Renal pelvis (tissue), 4 donors: ENCODE data around the gene MAP3K7. TPM values are rescaled to one million over a fixed set of nuclear protein-coding genes. Genes with fewer than 3 reads are reported as not detected.
A peak's percentile ranks its signal among the peaks of the same experiment; 100 is the strongest.

ENCODE experiments used
- DNase-seq: peaks from one replicate; pipeline ENCODE4 v3.0.0-alpha.2; 2013
- polyA plus RNA-seq, 3 donors: library from polyadenylated mRNA; unstranded; fragments of 120-200 nt; gene quantifications; one replicate each; pipeline ENCODE4 v1.2.1, GENCODE V29; 2013; ENCODE audit not compliant: insufficient read length in 3 of 3

The MAP3K7 gene
- polyA plus RNA-seq, 3 donors: 44.1 to 50.2 (median 48.8) TPM

GRCh38 chr6:90534337-90535025 lies 52.4 kb downstream of the MAP3K7 start:
- DNase-seq: no peak

GRCh38 chr6:90533615-90534336 lies 53.1 kb downstream of the MAP3K7 start:
- no peak for DNase-seq

GRCh38 chr6:90530882-90531281 lies 56.0 kb downstream of the MAP3K7 start:
- no peak for DNase-seq

- DNase-seq: no peak
Observed at GRCh38 chr6:90525421-90525820, 61.5 kb downstream of the MAP3K7 start.

GRCh38 chr6:90523779-90524310 lies 63.0 kb downstream of the MAP3K7 start:
- peak; percentile 8 for DNase-seq

- no peak for DNase-seq
Observed at GRCh38 chr6:90521955-90522354, 64.9 kb downstream of the MAP3K7 start.

- no peak for DNase-seq
Observed at GRCh38 chr6:90516074-90516660, 70.7 kb downstream of the MAP3K7 start.

GRCh38 chr6:90514496-90514895 lies 72.4 kb downstream of the MAP3K7 start:
- no peak for DNase-seq

- DNase-seq: no peak
Observed at GRCh38 chr6:90508753-90509152, 78.1 kb downstream of the MAP3K7 start.

GRCh38 chr6:90502866-90503407 lies 83.9 kb downstream of the MAP3K7 start:
- DNase-seq: no peak

- no peak for DNase-seq
Observed at GRCh38 chr6:90502381-90502780, 84.5 kb downstream of the MAP3K7 start.

GRCh38 chr6:90500458-90500857 lies 86.4 kb downstream of the MAP3K7 start:
- no peak for DNase-seq

- no peak for DNase-seq
Observed at GRCh38 chr6:90497411-90497810, 89.5 kb downstream of the MAP3K7 start.

- peak; percentile 84 for DNase-seq
Observed at GRCh38 chr6:90496258-90497016, 90.4 kb downstream of the MAP3K7 start.

GRCh38 chr6:90495216-90495817 lies 91.6 kb downstream of the MAP3K7 start:
- no peak for DNase-seq

GRCh38 chr6:90494067-90494780 lies 92.6 kb downstream of the MAP3K7 start:
- DNase-seq: no peak

GRCh38 chr6:90493332-90493731 lies 93.5 kb downstream of the MAP3K7 start:
- no peak for DNase-seq

- DNase-seq: no peak
Observed at GRCh38 chr6:90492798-90493197, 94.1 kb downstream of the MAP3K7 start.

- no peak for DNase-seq
Observed at GRCh38 chr6:90492369-90492768, 94.5 kb downstream of the MAP3K7 start.

GRCh38 chr6:90490030-90490716 lies 96.7 kb downstream of the MAP3K7 start:
- DNase-seq: no peak
